Spleen (tissue), 7 donors: ENCODE data around the gene STARD13.
"Not testable (repeated sequence)": the region's sequence is repeated elsewhere in the genome, so short reads cannot be mapped to it uniquely, and the experiment has no call there.

ENCODE experiments used
- CTCF ChIP-seq, 11 experiments: fragments of 200-600 bp in 7 of 11; fragments of 450-650 bp in 4 of 11; sonication (generic) in 4 of 11; IDR thresholded peaks in 8 of 11; conservative IDR thresholded peaks in 3 of 11; 1 replicate in 7 of 11; 2 replicates in 4 of 11; pipeline versions ENCODE4 v1.4.0 to v1.8.0; 2016 to 2021; ENCODE audit warnings: antibody characterized with exemption in 11 of 11, inconsistent platforms in 4 of 11, mild to moderate bottlenecking in 1 of 11
- POLR2A ChIP-seq, 3 donors: fragments of 450-650 bp; IDR thresholded peaks; one replicate each; pipeline ENCODE4 v1.5.1; 2017; ENCODE audit warnings: antibody characterized with exemption in 3 of 3, mild to moderate bottlenecking in 1 of 3
- donor health status: DM: no; HTN: no; CAD: no; lungs with moderate emphysema.
- donor health status: DM: no; HTN: no; CAD: no.
- donor health status: DM: no; HTN: no; CAD: no.

- not testable (repeated sequence) for TF ChIP-seq CTCF (IDR thresholded peaks at IDR 0.05 in 8 of 11, conservative IDR thresholded peaks at IDR 0.05 in 3 of 11); POLR2A (IDR thresholded peaks at IDR 0.05)
Observed at GRCh38 chr13:33162725-33163124, 122.8 kb downstream of the STARD13 start.
